Neural cell (in vitro differentiated cells): Measurements from ENCODE around the gene PID1. TPM values are rescaled to one million over a fixed set of nuclear protein-coding genes. Genes with fewer than 3 reads are reported as not detected.

Experiments used
- H2AFZ ChIP-seq: fragments of 200-600, 300-800 bp; sonication (generic), shearing (Covaris generic); 2 replicates; pipeline ENCODE4 v1.6.0; 2014; ENCODE audit warnings: low read depth, mild to moderate bottlenecking, antibody characterized with exemption, low read length, moderate library complexity
- H3F3A ChIP-seq: fragments of 200-600 bp; shearing (Covaris generic); 2 replicates; pipeline ENCODE4 v1.6.1; 2016; ENCODE audit warnings: mild to moderate bottlenecking, moderate library complexity, mixed read lengths, antibody characterized with exemption, low read length; ENCODE audit not compliant: insufficient read depth, poor library complexity, severe bottlenecking
- H3K27ac ChIP-seq: fragments of 200-600, 300-800 bp; sonication (generic), shearing (Covaris generic); 2 replicates; pipeline ENCODE4 v1.5.1; 2014; ENCODE audit warnings: mild to moderate bottlenecking, low read length, moderate library complexity
- H3K27me3 ChIP-seq: fragments of 300-800, 200-600 bp; sonication (generic), shearing (Covaris generic); 2 replicates; pipeline ENCODE4 v1.6.0; 2014; ENCODE audit warnings: mild to moderate bottlenecking, low read depth, low read length, moderate library complexity; ENCODE audit not compliant: insufficient read depth
- H3K36me3 ChIP-seq: fragments of 300-800, 200-600 bp; sonication (generic), shearing (Covaris generic); 2 replicates; pipeline ENCODE4 v1.5.1; 2014; ENCODE audit warnings: mild to moderate bottlenecking, antibody characterized with exemption, low read length, moderate library complexity; ENCODE audit not compliant: insufficient read depth
- H3K4me2 ChIP-seq: fragments of 300-800, 200-600 bp; sonication (generic), shearing (Covaris generic); 2 replicates; pipeline ENCODE4 v1.6.0; 2014; ENCODE audit warnings: mild to moderate bottlenecking, low read length
- H3K4me3 ChIP-seq: fragments of 300-800, 200-600 bp; sonication (generic), shearing (Covaris generic); 2 replicates; pipeline ENCODE4 v1.5.1; 2014; ENCODE audit warnings: mild to moderate bottlenecking, low read length, moderate library complexity
- H3K79me2 ChIP-seq: fragments of 200-600 bp; shearing (Covaris generic); replicated peaks from 2 replicates; pipeline ENCODE4 v1.6.0; 2014; ENCODE audit warnings: mild to moderate bottlenecking, low read length, moderate library complexity; ENCODE audit not compliant: insufficient read depth
- H3K9ac ChIP-seq: fragments of 300-800, 200-600 bp; sonication (generic), shearing (Covaris generic); 2 replicates; pipeline ENCODE4 v1.6.1; 2016; ENCODE audit warnings: mild to moderate bottlenecking, low read length, mixed read lengths
- H3K9me2 ChIP-seq: fragments of 200-600 bp; shearing (Covaris generic); 2 replicates; pipeline ENCODE4 v1.6.1; 2016; ENCODE audit warnings: mild to moderate bottlenecking, low read length, mixed read lengths; ENCODE audit not compliant: insufficient read depth
- H3K9me3 ChIP-seq: fragments of 200-600, 300-800 bp; sonication (generic), shearing (Covaris generic); 2 replicates; pipeline ENCODE4 v1.6.1; 2016; ENCODE audit warnings: mild to moderate bottlenecking, mixed run types, low read length, moderate library complexity, mixed read lengths
- H4K20me1 ChIP-seq: fragments of 200-600 bp; shearing (Covaris generic); 2 replicates; pipeline ENCODE4 v1.6.1; 2016; ENCODE audit warnings: mild to moderate bottlenecking, mixed run types; ENCODE audit not compliant: insufficient read depth
- CTCF ChIP-seq: fragments of 450-650 bp; IDR thresholded peaks from 2 replicates; pipeline ENCODE4 v1.5.1; 2014; ENCODE audit warnings: antibody characterized with exemption, mild to moderate bottlenecking, moderate library complexity; ENCODE audit not compliant: poor library complexity, severe bottlenecking
- EP300 ChIP-seq: fragments of 450-650 bp; conservative IDR thresholded peaks from 2 replicates; pipeline ENCODE4 v1.6.1; 2014; ENCODE audit warnings: antibody characterized with exemption, mild to moderate bottlenecking, moderate library complexity; ENCODE audit not compliant: poor library complexity, severe bottlenecking
- EZH2 ChIP-seq: fragments of 200-600, 300-800 bp; shearing (Covaris generic), sonication (generic); IDR thresholded peaks from 2 replicates; pipeline ENCODE4 v1.6.1; 2014; ENCODE audit warnings: antibody characterized with exemption, low read length, borderline replicate concordance, mild to moderate bottlenecking; ENCODE audit not compliant: insufficient read depth, poor library complexity, severe bottlenecking
- MXI1 ChIP-seq: fragments of 450-650 bp; conservative IDR thresholded peaks from 2 replicates; pipeline ENCODE4 v1.6.1; 2014; ENCODE audit warnings: antibody characterized with exemption, mild to moderate bottlenecking; ENCODE audit not compliant: poor library complexity, severe bottlenecking
- POLR2AphosphoS5 ChIP-seq: IDR thresholded peaks from 2 replicates; pipeline ENCODE4 v1.6.1; 2012
- RAD21 ChIP-seq: fragments of 450-650 bp; conservative IDR thresholded peaks from 2 replicates; pipeline ENCODE4 v1.6.1; 2014; ENCODE audit warnings: antibody characterized with exemption, mild to moderate bottlenecking, moderate library complexity
- REST ChIP-seq: IDR thresholded peaks from 2 replicates; pipeline ENCODE4 v1.6.1; 2012; ENCODE audit warnings: borderline replicate concordance
- SMC3 ChIP-seq: fragments of 450-650 bp; conservative IDR thresholded peaks from 2 replicates; pipeline ENCODE4 v1.6.1; 2014; ENCODE audit warnings: antibody characterized with exemption, mild to moderate bottlenecking, moderate library complexity; ENCODE audit not compliant: poor library complexity
- TAF1 ChIP-seq: IDR thresholded peaks from 2 replicates; pipeline ENCODE4 v1.6.1; 2012; ENCODE audit warnings: low read depth
- polyA plus RNA-seq: library from polyadenylated mRNA; depleted of rRNA; stranded (reverse); fragments of >200 nt; gene quantifications from 2 replicates; pipeline ENCODE4 v1.2.3, GENCODE V29; 2014

PID1 gene
- polyA plus RNA-seq, 1 donor from 2014 or later: 11.0 TPM

GRCh38 chr2:229252996-229253395, 18.1 kb downstream of the PID1 start:
- Histone ChIP-seq H3K4me2 (no peak overlapping the region), H3K79me2 (no peaks in the 10 kb centered on the region), H2AFZ (no peak overlapping the region), H3K9me3 (no peaks in the 10 kb centered on the region), H3K36me3 (no peaks in the 10 kb centered on the region), H3K27me3 (no peaks in the 10 kb centered on the region), H3K9me2 (no peaks in the 10 kb centered on the region), H3K27ac (no peak overlapping the region), H4K20me1 (no peaks in the 10 kb centered on the region), H3K9ac (no peak overlapping the region), H3K4me3 (no peak overlapping the region), H3F3A (no peaks in the 10 kb centered on the region)
- TF ChIP-seq CTCF: no peak
- TF ChIP-seq MXI1: no peak
- TF ChIP-seq EP300: no peak
- no peak for TF ChIP-seq EZH2
- TF ChIP-seq POLR2AphosphoS5: no peak
- TF ChIP-seq SMC3: no peak
- no peak for TF ChIP-seq TAF1
- no peak for TF ChIP-seq REST
- no peak for TF ChIP-seq RAD21

- Histone ChIP-seq H3K27me3 (no peaks in the 10 kb centered on the region), H3F3A (no peaks in the 10 kb centered on the region), H3K9me3 (no peaks in the 10 kb centered on the region), H3K4me3 (no peak overlapping the region), H3K4me2 (no peak overlapping the region), H4K20me1 (no peaks in the 10 kb centered on the region), H3K27ac (no peak overlapping the region), H3K36me3 (no peaks in the 10 kb centered on the region), H2AFZ (no peak overlapping the region), H3K9ac (no peak overlapping the region), H3K79me2 (no peaks in the 10 kb centered on the region), H3K9me2 (no peaks in the 10 kb centered on the region)
- TF ChIP-seq EZH2 (no peak), TAF1 (no peak), POLR2AphosphoS5 (no peak), EP300 (no peak), MXI1 (no peak), CTCF (no peak)
Measured at GRCh38 chr2:229252280-229252679, 18.8 kb downstream of the PID1 start.
